Calu3 (cell line): ENCODE measurements around the gene UCHL5. TPM values are rescaled to one million over a fixed set of nuclear protein-coding genes. Genes with fewer than 3 reads are reported as not detected.
"Not testable (repeated sequence)": the region's sequence is repeated elsewhere in the genome, so short reads cannot be mapped to it uniquely, and the experiment has no call there.

Source experiments
- BruUV-seq: library from RNA; stranded (reverse); fragments of 400-500 nt; replicated peaks from 2 replicates; lab custom pipeline; 2021; lab: Mats Ljungman, UMichigan
- CTCF ChIA-PET: fragments of 300-600 bp; sonication (Branson Sonifier 250); formaldehyde crosslinking; loops from one replicate; lab custom pipeline; 2022; ENCODE audit warnings: antibody characterized with exemption; lab: Charles Lee
- DNase-seq: peaks from one replicate; pipeline ENCODE4 v3.0.0; 2022
- H3K27ac Mint-ChIP-seq: one replicate; pipeline ENCODE4 v1.8.0; 2022; ENCODE audit warnings: mixed read lengths; ENCODE audit not compliant: unreplicated experiment
- H3K27me3 Mint-ChIP-seq: one replicate; pipeline ENCODE4 v1.8.0; 2022; ENCODE audit warnings: mixed read lengths; ENCODE audit not compliant: unreplicated experiment
- H3K36me3 Mint-ChIP-seq: one replicate; pipeline ENCODE4 v1.8.0; 2022; ENCODE audit warnings: mild to moderate bottlenecking, moderate library complexity, mixed read lengths; ENCODE audit not compliant: insufficient read depth, unreplicated experiment
- H3K4me1 Mint-ChIP-seq: one replicate; pipeline ENCODE4 v1.8.0; 2022; ENCODE audit warnings: mild to moderate bottlenecking, low read depth, mixed read lengths; ENCODE audit not compliant: unreplicated experiment
- H3K4me3 Mint-ChIP-seq: one replicate; pipeline ENCODE4 v1.8.0; 2022; ENCODE audit warnings: mild to moderate bottlenecking, low read depth, moderate library complexity, mixed read lengths; ENCODE audit not compliant: unreplicated experiment
- H3K9me3 Mint-ChIP-seq: one replicate; pipeline ENCODE4 v1.8.0; 2022; ENCODE audit warnings: low read depth, mixed read lengths; ENCODE audit not compliant: unreplicated experiment
- CTCF ChIP-seq: fragments of 200-600 bp; IDR thresholded peaks from one replicate; pipeline ENCODE4 v1.8.0; 2022; ENCODE audit warnings: antibody characterized with exemption; ENCODE audit not compliant: unreplicated experiment
- intact Hi-C: fragments of 100-400 bp; cut with micrococcal nuclease; formaldehyde crosslinking; loops from one replicate; pipeline ENCODE4 v1.10.0; 2022; ENCODE audit not compliant: unreplicated experiment
- total RNA-seq: library from RNA; stranded (reverse); gene quantifications from 2 replicates; pipeline ENCODE4 v1.2.3, GENCODE V29; 2022

The UCHL5 gene
- total RNA-seq, 1 experiment from 2014 or later, result 69.9 TPM

GRCh38 chr1:193060406-193060805 lies 1.2 kb upstream of the UCHL5 start:
- peak overlapping the region; percentile 92 for H3K4me3 Mint-ChIP-seq
- H3K27ac Mint-ChIP-seq, result peak overlapping the region; percentile 90
- H3K9me3 Mint-ChIP-seq, result no peaks in the 10 kb centered on the region
- H3K4me1 Mint-ChIP-seq, result peaks cover 25% of the 10 kb centered on the region
- H3K36me3 Mint-ChIP-seq, result peaks cover 38% of the 10 kb centered on the region
- no peak for DNase-seq
- H3K27me3 Mint-ChIP-seq, result no peaks in the 10 kb centered on the region
- no peak for TF ChIP-seq CTCF
- CTCF ChIA-PET, result interaction anchor here (1.7 kb wide), 1 partner anchor 10 kb away, joined by 6 read pairs; no protein-coding TSS in a partner anchor
- BruUV-seq, result no TSS peak
- intact Hi-C loops, result loop anchor here (5.0 kb wide), 2 partner anchors 42 to 62 kb away; partner anchors contain the start of gene CDC73

DNA sequence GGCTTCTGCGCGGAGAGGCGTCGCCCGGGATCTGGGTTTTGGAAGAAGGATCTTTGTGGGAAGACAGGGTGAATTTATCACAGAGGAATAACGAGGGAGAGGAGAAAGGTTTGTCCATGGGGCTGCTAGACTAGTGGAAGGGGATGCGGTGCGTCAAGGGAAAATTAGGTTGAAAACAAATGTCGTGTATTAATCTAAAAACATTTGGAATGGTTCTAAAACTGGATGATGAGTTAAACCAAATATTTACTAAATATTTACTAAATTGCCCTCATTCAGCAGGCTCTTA lies 899 bp upstream of the UCHL5 start:
- CTCF ChIA-PET, result interaction anchor here (1.7 kb wide), 1 partner anchor 10 kb away, joined by 6 read pairs; no protein-coding TSS in a partner anchor
- H3K9me3 Mint-ChIP-seq, result no peaks in the 10 kb centered on the region

GRCh38 chr1:193058529-193059281 lies 455 bp downstream of the UCHL5 start:
- intact Hi-C loops, result no loop called here
- TSS peak; percentile 35 for BruUV-seq
- H3K36me3 Mint-ChIP-seq, result peaks cover 38% of the 10 kb centered on the region
- peaks cover 29% of the 10 kb centered on the region for H3K4me1 Mint-ChIP-seq
- no peaks in the 10 kb centered on the region for H3K27me3 Mint-ChIP-seq
- TF ChIP-seq CTCF, result no peak
- peak overlapping the region; percentile 90 for H3K27ac Mint-ChIP-seq
- peak overlapping the region; percentile 92 for H3K4me3 Mint-ChIP-seq
- peak; percentile 44 for DNase-seq
- CTCF ChIA-PET, result interaction anchor here (0.9 to 1.4 kb wide), 3 partner anchors 45 to 129 kb away, joined by 3 read pairs; partner anchors contain the start of gene GLRX2
- no peaks in the 10 kb centered on the region for H3K9me3 Mint-ChIP-seq

More for the DNA sequence above, 899 bp upstream of the UCHL5 start:
- H3K36me3 Mint-ChIP-seq, result peaks cover 38% of the 10 kb centered on the region
- peaks cover 22% of the 10 kb centered on the region for H3K4me1 Mint-ChIP-seq
- DNase-seq, result no peak
- no peak for TF ChIP-seq CTCF
- no TSS peak for BruUV-seq
- H3K27me3 Mint-ChIP-seq, result no peaks in the 10 kb centered on the region
- peak overlapping the region; percentile 92 for H3K4me3 Mint-ChIP-seq
- intact Hi-C loops, result loop anchor here (5.0 kb wide), 2 partner anchors 42 to 62 kb away; partner anchors contain the start of gene CDC73
- H3K27ac Mint-ChIP-seq, result peak overlapping the region; percentile 90

- H3K36me3 Mint-ChIP-seq, result peaks cover 33% of the 10 kb centered on the region
- peaks cover 25% of the 10 kb centered on the region for H3K4me1 Mint-ChIP-seq
- no peak for TF ChIP-seq CTCF
- H3K27me3 Mint-ChIP-seq, result no peaks in the 10 kb centered on the region
- H3K27ac Mint-ChIP-seq, result no peak overlapping the region
- DNase-seq, result no peak
- H3K9me3 Mint-ChIP-seq, result no peaks in the 10 kb centered on the region
- BruUV-seq, result no TSS peak
- intact Hi-C loops, result no loop called here
- CTCF ChIA-PET, result no interaction called here
- H3K4me3 Mint-ChIP-seq, result no peak overlapping the region
These were observed 4.9 kb downstream of the UCHL5 start for GRCh38 chr1:193054169-193054675.

DNA sequence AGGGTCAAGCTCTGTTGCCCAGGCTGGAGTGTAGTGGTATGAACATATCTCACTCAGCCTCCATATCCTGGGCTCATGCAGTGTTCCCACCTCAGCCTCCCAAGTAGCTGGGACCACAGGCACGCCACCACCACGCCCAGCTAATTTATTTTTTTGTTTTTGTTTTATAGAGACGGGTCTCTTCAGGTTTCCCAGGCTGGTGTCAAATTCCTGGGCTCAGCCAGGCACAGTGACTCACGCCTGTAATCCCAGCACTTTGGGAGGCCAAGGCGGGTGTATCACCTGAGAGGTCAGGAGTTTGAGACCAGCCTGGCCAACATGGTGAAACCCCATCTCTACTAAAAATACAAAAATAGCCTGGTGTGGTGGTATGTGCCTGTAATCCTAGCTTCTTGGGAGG lies 10.2 kb downstream of the UCHL5 start:
- H3K4me3 Mint-ChIP-seq, intact Hi-C loops, CTCF ChIA-PET, H3K4me1 Mint-ChIP-seq, H3K27ac Mint-ChIP-seq, BruUV-seq, DNase-seq, H3K9me3 Mint-ChIP-seq, H3K27me3 Mint-ChIP-seq: not testable (repeated sequence)
- peaks cover 22% of the 10 kb centered on the region for H3K36me3 Mint-ChIP-seq
